HepG2 (cell line): ENCODE measurements around the gene TIMP3. TPM values are rescaled to one million over a fixed set of nuclear protein-coding genes. Genes with fewer than 3 reads are reported as not detected.

Experiments used
- ATF7-NPFF ChIP-seq: sonication (generic); formaldehyde crosslinking; IDR thresholded peaks from 2 replicates; pipeline ENCODE4 v1.8.1; 2023; ENCODE audit warnings: mild to moderate bottlenecking, low read depth, missing genetic modification reagents, moderate library complexity
- BORCS8-MEF2B ChIP-seq: sonication (generic); formaldehyde crosslinking; IDR thresholded peaks from 2 replicates; pipeline ENCODE4 v1.8.0; 2022; ENCODE audit warnings: mild to moderate bottlenecking, missing genetic modification reagents
- BRF2 ChIP-seq: sonication (generic); formaldehyde crosslinking; IDR thresholded peaks from 2 replicates; pipeline ENCODE4 v1.8.1; 2022; ENCODE audit warnings: mild to moderate bottlenecking, missing genetic modification reagents
- DBP ChIP-seq: sonication (generic); formaldehyde crosslinking; IDR thresholded peaks from 2 replicates; pipeline ENCODE4 v1.4.0; 2020; ENCODE audit warnings: missing genetic modification reagents; ENCODE audit errors: not compliant biosample characterization
- DR1 ChIP-seq: sonication (generic); formaldehyde crosslinking; IDR thresholded peaks from 2 replicates; pipeline ENCODE4 v1.8.0; 2021; ENCODE audit warnings: mild to moderate bottlenecking, missing genetic modification reagents, inconsistent platforms
- EZH2 ChIP-seq: conservative IDR thresholded peaks from 2 replicates; pipeline ENCODE4 v1.6.1; 2012; ENCODE audit warnings: mild to moderate bottlenecking, low read depth, low read length, moderate library complexity
- GLMP ChIP-seq: sonication (generic); formaldehyde crosslinking; IDR thresholded peaks from 2 replicates; pipeline ENCODE4 v1.9.0; 2021; ENCODE audit warnings: missing genetic modification reagents, mild to moderate bottlenecking, borderline replicate concordance
- HOMEZ ChIP-seq: IDR thresholded peaks from 2 replicates; pipeline ENCODE4 v1.6.1; 2016; ENCODE audit warnings: low read depth
- ISX ChIP-seq: sonication (generic); formaldehyde crosslinking; conservative IDR thresholded peaks from 2 replicates; pipeline ENCODE4 v1.5.0; 2020; ENCODE audit warnings: missing genetic modification reagents
- JARID2 ChIP-seq: sonication (generic); formaldehyde crosslinking; IDR thresholded peaks from 2 replicates; pipeline ENCODE4 v1.8.1; 2023; ENCODE audit warnings: missing genetic modification reagents, inconsistent platforms; ENCODE audit not compliant: insufficient replicate concordance
- KDM4B ChIP-seq: sonication (generic); formaldehyde crosslinking; IDR thresholded peaks from 2 replicates; pipeline ENCODE4 v1.4.0; 2020; ENCODE audit warnings: missing genetic modification reagents
- MXD3 ChIP-seq: IDR thresholded peaks from 2 replicates; pipeline ENCODE4 v1.6.1; 2016; ENCODE audit warnings: mild to moderate bottlenecking, missing biosample characterization, missing genetic modification reagents
- MXD4 ChIP-seq: IDR thresholded peaks from 2 replicates; pipeline ENCODE4 v1.6.1; 2016; ENCODE audit warnings: mild to moderate bottlenecking, missing biosample characterization, missing genetic modification reagents
- MZF1 ChIP-seq: sonication (generic); formaldehyde crosslinking; IDR thresholded peaks from 2 replicates; pipeline ENCODE4 v1.8.1; 2023; ENCODE audit warnings: mild to moderate bottlenecking, missing genetic modification reagents, borderline replicate concordance
- NFYC ChIP-seq: IDR thresholded peaks from 2 replicates; pipeline ENCODE4 v1.6.1; 2016; ENCODE audit warnings: missing genetic modification reagents, missing compliant biosample characterization
- PRPF4 ChIP-seq: fragments of 200-400 bp; formaldehyde crosslinking; IDR thresholded peaks from 2 replicates; pipeline ENCODE4 v1.6.1; 2016; ENCODE audit warnings: low read length, low read depth; ENCODE audit not compliant: poor library complexity, severe bottlenecking
- RELA ChIP-seq: sonication (generic); formaldehyde crosslinking; IDR thresholded peaks from 2 replicates; pipeline ENCODE4 v1.4.0; 2020; ENCODE audit warnings: missing genetic modification reagents
- SP2 ChIP-seq: sonication (generic); formaldehyde crosslinking; IDR thresholded peaks from 2 replicates; pipeline ENCODE4 v1.5.1; 2020; ENCODE audit warnings: mild to moderate bottlenecking, missing genetic modification reagents
- SUZ12 ChIP-seq: fragments of 150-350 bp; IDR thresholded peaks from 2 replicates; pipeline ENCODE4 v1.6.1; 2014; ENCODE audit warnings: low read depth, low read length
- ZMYM3 ChIP-seq: sonication (generic); formaldehyde crosslinking; IDR thresholded peaks from 2 replicates; pipeline ENCODE4 v1.5.1; 2020; ENCODE audit warnings: mild to moderate bottlenecking, missing genetic modification reagents
- ZNF17 ChIP-seq: sonication (generic); formaldehyde crosslinking; IDR thresholded peaks from 2 replicates; pipeline ENCODE4 v1.5.0; 2020; ENCODE audit warnings: mild to moderate bottlenecking, missing genetic modification reagents
- ZNF496 ChIP-seq: sonication (generic); formaldehyde crosslinking; IDR thresholded peaks from 2 replicates; pipeline ENCODE4 v1.8.1; 2023; ENCODE audit warnings: mild to moderate bottlenecking, moderate library complexity, missing genetic modification reagents; ENCODE audit not compliant: insufficient replicate concordance
- ZNF564 ChIP-seq: sonication (generic); formaldehyde crosslinking; IDR thresholded peaks from 2 replicates; pipeline ENCODE4 v1.8.1; 2023; ENCODE audit warnings: mild to moderate bottlenecking, missing genetic modification reagents
- ZNF672 ChIP-seq: sonication (generic); formaldehyde crosslinking; IDR thresholded peaks from 2 replicates; pipeline ENCODE4 v1.8.1; 2022; ENCODE audit warnings: missing genetic modification reagents
- ZSCAN20 ChIP-seq: sonication (generic); formaldehyde crosslinking; IDR thresholded peaks from 2 replicates; pipeline ENCODE4 v1.4.0; 2020; ENCODE audit warnings: missing genetic modification reagents, mild to moderate bottlenecking, borderline replicate concordance
- ZSCAN21 ChIP-seq: sonication (generic); formaldehyde crosslinking; IDR thresholded peaks from 2 replicates; pipeline ENCODE4 v1.8.0; 2022; ENCODE audit warnings: mild to moderate bottlenecking, missing genetic modification reagents, moderate library complexity, borderline replicate concordance
- ZSCAN29 ChIP-seq: sonication (generic); formaldehyde crosslinking; conservative IDR thresholded peaks from 2 replicates; pipeline ENCODE4 v1.4.0; 2020; ENCODE audit warnings: mild to moderate bottlenecking, missing genetic modification reagents
- polyA plus RNA-seq, 8 experiments: library from polyadenylated mRNA; depleted of rRNA in 3 of 8; stranded (reverse) in 7 of 8; unstranded in 1 of 8; fragments of >200 nt; fragmentation: Illumina TruSeq in 4 of 8; extraction: Trizol in 4 of 8; gene quantifications; 2 replicates each; pipeline versions ENCODE4 v1.2.1 to v1.2.3, GENCODE V29; 2011 to 2016; ENCODE audit warnings: low read depth in 4 of 8, missing spikeins in 1 of 8, mixed read lengths in 1 of 8; ENCODE audit not compliant: insufficient read depth in 1 of 8
- total RNA-seq, 5 experiments: library from RNA; depleted of rRNA; stranded (reverse); fragments of >200 nt; fragmentation: Illumina TruSeq; extraction: Trizol; gene quantifications; 2 replicates each; pipeline ENCODE4 v1.2.3, GENCODE V29; 2016; ENCODE audit warnings: low read depth in 1 of 5

TIMP3 gene
- total and polyA plus RNA-seq, 2 of the 13 experiments (the other 11 are each of a cell fraction or from before 2014, with no cell fraction given): 57.3 to 86.6 TPM

GRCh38 chr22:32796865-32797573 is 4.5 kb upstream of the TIMP3 start (continued):
- no peak for TF ChIP-seq SUZ12
- no peak for TF ChIP-seq JARID2 (CRISPR knock-in tag)
- TF ChIP-seq ZSCAN20 (CRISPR knock-in tag): no peak
- TF ChIP-seq PRPF4: no peak
- no peak for TF ChIP-seq ZNF672 (CRISPR knock-in tag)
- no peak for TF ChIP-seq RELA (CRISPR knock-in tag)
- TF ChIP-seq BORCS8-MEF2B (CRISPR knock-in tag): no peak
- no peak for TF ChIP-seq ATF7-NPFF (CRISPR knock-in tag)
- no peak for TF ChIP-seq DBP
- TF ChIP-seq NFYC (CRISPR knock-in tag): no peak
- no peak for TF ChIP-seq EZH2
- TF ChIP-seq ZSCAN29 (CRISPR knock-in tag): no peak
- TF ChIP-seq ZSCAN21 (CRISPR knock-in tag): peak; percentile 53; the same call in 1 of the 2 replicates
- no peak for TF ChIP-seq HOMEZ (CRISPR knock-in tag)
- no peak for TF ChIP-seq BRF2 (CRISPR knock-in tag)
- TF ChIP-seq SP2: no peak
- TF ChIP-seq DR1 (CRISPR knock-in tag): no peak
- TF ChIP-seq ZNF564 (CRISPR knock-in tag): no peak
- no peak for TF ChIP-seq GLMP (CRISPR knock-in tag)
- TF ChIP-seq MZF1 (CRISPR knock-in tag): no peak
- 0 out of 2 replicates have a peak, but pooled peaks have one; percentile 25 for TF ChIP-seq ZMYM3 (CRISPR knock-in tag)
- TF ChIP-seq ZNF496 (CRISPR knock-in tag): no peak
- TF ChIP-seq MXD4 (CRISPR knock-in tag): 0 out of 2 replicates have a peak, but pooled peaks have one; percentile 9
- no peak for TF ChIP-seq ISX
- no peak for TF ChIP-seq MXD3 (CRISPR knock-in tag)
- TF ChIP-seq ZNF17 (CRISPR knock-in tag): no peak
- no peak for TF ChIP-seq KDM4B (CRISPR knock-in tag)
